WERI-Rb-1 (cell line): Measurements from ENCODE around the gene PTPRD.
"Not testable (repeated sequence)": the region's sequence is repeated elsewhere in the genome, so short reads cannot be mapped to it uniquely, and the experiment has no call there.

Experiments
- DNase-seq: peaks from one replicate; pipeline ENCODE4 v3.0.0-alpha.2; 2020
- H3K27ac ChIP-seq: fragments of 250-450 bp; sonication (Bioruptor Pico); 2 replicates; pipeline ENCODE4 v1.5.1; 2020; ENCODE audit warnings: mild to moderate bottlenecking, moderate library complexity
- H3K27me3 ChIP-seq: fragments of 250-450 bp; sonication (Bioruptor Pico); 2 replicates; pipeline ENCODE4 v1.5.1; 2021; ENCODE audit warnings: mild to moderate bottlenecking, low read depth, moderate library complexity; ENCODE audit not compliant: insufficient read depth, severe bottlenecking
- H3K36me3 ChIP-seq: fragments of 250-450 bp; sonication (Bioruptor Pico); 2 replicates; pipeline ENCODE4 v1.5.1; 2020; ENCODE audit warnings: mild to moderate bottlenecking, moderate library complexity
- H3K4me3 ChIP-seq: 2 replicates; pipeline ENCODE4 v1.5.1; 2011; ENCODE audit warnings: low read depth, mild to moderate bottlenecking, control low read depth, low read length
- H3K9me3 ChIP-seq: fragments of 250-450 bp; sonication (Bioruptor Pico); 2 replicates; pipeline ENCODE4 v1.5.1; 2021; ENCODE audit warnings: mild to moderate bottlenecking, moderate library complexity; ENCODE audit not compliant: severe bottlenecking
- CTCF ChIP-seq: IDR thresholded peaks from 2 replicates; pipeline ENCODE4 v1.5.1; 2011; ENCODE audit warnings: low read depth, mild to moderate bottlenecking, control low read depth, inconsistent platforms, low read length

PTPRD gene

GRCh38 chr9:9362332-9362731 lies 1250.5 kb downstream of the PTPRD start:
- TF ChIP-seq CTCF, result no peak
- no peak overlapping the region for H3K4me3 ChIP-seq
- H3K36me3 ChIP-seq, result no peaks in the 10 kb centered on the region
- H3K27ac ChIP-seq, result no peak overlapping the region
- H3K27me3 ChIP-seq, result no peaks in the 10 kb centered on the region
- DNase-seq, result no peak
- no peaks in the 10 kb centered on the region for H3K9me3 ChIP-seq

- no peak for DNase-seq
- no peaks in the 10 kb centered on the region for H3K27me3 ChIP-seq
- H3K4me3 ChIP-seq, result no peak overlapping the region
- TF ChIP-seq CTCF, result peak; percentile 46; the same call in 1 of the 2 replicates
- H3K27ac ChIP-seq, result no peak overlapping the region
- H3K36me3 ChIP-seq, result no peaks in the 10 kb centered on the region
- no peaks in the 10 kb centered on the region for H3K9me3 ChIP-seq
Measured at GRCh38 chr9:9352877-9353481, 1259.8 kb downstream of the PTPRD start.

GRCh38 chr9:9341203-9341602 lies 1271.6 kb downstream of the PTPRD start:
- no peaks in the 10 kb centered on the region for H3K27me3 ChIP-seq
- H3K36me3 ChIP-seq, result no peaks in the 10 kb centered on the region
- no peak overlapping the region for H3K4me3 ChIP-seq
- TF ChIP-seq CTCF, result no peak
- H3K27ac ChIP-seq, result no peak overlapping the region
- H3K9me3 ChIP-seq, result no peaks in the 10 kb centered on the region
- DNase-seq, result no peak

GRCh38 chr9:9337129-9337528 lies 1275.7 kb downstream of the PTPRD start:
- no peak for TF ChIP-seq CTCF
- Histone ChIP-seq H3K4me3 (no peak overlapping the region), H3K36me3 (no peaks in the 10 kb centered on the region), H3K9me3 (no peaks in the 10 kb centered on the region), H3K27ac (no peak overlapping the region), H3K27me3 (no peaks in the 10 kb centered on the region)
- no peak for DNase-seq

GRCh38 chr9:9326749-9327148 lies 1286.1 kb downstream of the PTPRD start:
- no peak for TF ChIP-seq CTCF
- no peak overlapping the region for H3K27ac ChIP-seq

GRCh38 chr9:9319007-9319406 lies 1293.8 kb downstream of the PTPRD start:
- no peak overlapping the region for H3K4me3 ChIP-seq
- no peak overlapping the region for H3K27ac ChIP-seq
- no peaks in the 10 kb centered on the region for H3K27me3 ChIP-seq
- TF ChIP-seq CTCF, result no peak
- H3K9me3 ChIP-seq, result no peaks in the 10 kb centered on the region
- DNase-seq, result no peak
- no peaks in the 10 kb centered on the region for H3K36me3 ChIP-seq

More at GRCh38 chr9:9326749-9327148, 1286.1 kb downstream of the PTPRD start:
- Histone ChIP-seq H3K27me3 (no peaks in the 10 kb centered on the region), H3K36me3 (no peaks in the 10 kb centered on the region), H3K4me3 (no peak overlapping the region), H3K9me3 (no peaks in the 10 kb centered on the region)
- no peak for DNase-seq

- H3K27me3 ChIP-seq, H3K9me3 ChIP-seq, H3K27ac ChIP-seq, H3K36me3 ChIP-seq, DNase-seq, H3K4me3 ChIP-seq: not testable (repeated sequence)
Measured at GRCh38 chr9:9310743-9311142, 1302.1 kb downstream of the PTPRD start.
